Measurements from ENCODE around the gene BCAP31.
"Not testable (repeated sequence)": the region's sequence is repeated elsewhere in the genome, so short reads cannot be mapped to it uniquely, and the experiment has no call there.

Gene BCAP31

GRCh38 chrX:153722704-153723350 is 1.4 kb downstream of the BCAP31 start:
- peaks cover 22% of the 10 kb centered on the region for H3K36me3 Mint-ChIP-seq
- peak overlapping the region; percentile 86 for H3K4me3 Mint-ChIP-seq
- CTCF ChIA-PET = interaction anchor here (1.6 kb wide), 1 partner anchor 15 kb away, joined by 4 read pairs; no protein-coding TSS in a partner anchor
- peaks cover 25% of the 10 kb centered on the region for H3K4me1 Mint-ChIP-seq
- no peaks in the 10 kb centered on the region for H3K9me3 Mint-ChIP-seq
- DNase-seq = no peak
- H3K27me3 Mint-ChIP-seq = no peaks in the 10 kb centered on the region
- H3K27ac Mint-ChIP-seq = peak overlapping the region; percentile 86

- Mint-ChIP-seq H3K27me3 (no peaks in the 10 kb centered on the region), H3K4me3 (no peak overlapping the region), H3K36me3 (peaks cover 23% of the 10 kb centered on the region), H3K27ac (no peak overlapping the region), H3K9me3 (no peaks in the 10 kb centered on the region), H3K4me1 (peaks cover 10% of the 10 kb centered on the region)
- DNase-seq = no peak
- CTCF ChIA-PET = interaction anchor here (0.8 kb wide), 1 partner anchor 9 kb away, joined by 3 read pairs; no protein-coding TSS in a partner anchor
Observed at GRCh38 chrX:153719701-153720100, 4.5 kb downstream of the BCAP31 start.

DNA sequence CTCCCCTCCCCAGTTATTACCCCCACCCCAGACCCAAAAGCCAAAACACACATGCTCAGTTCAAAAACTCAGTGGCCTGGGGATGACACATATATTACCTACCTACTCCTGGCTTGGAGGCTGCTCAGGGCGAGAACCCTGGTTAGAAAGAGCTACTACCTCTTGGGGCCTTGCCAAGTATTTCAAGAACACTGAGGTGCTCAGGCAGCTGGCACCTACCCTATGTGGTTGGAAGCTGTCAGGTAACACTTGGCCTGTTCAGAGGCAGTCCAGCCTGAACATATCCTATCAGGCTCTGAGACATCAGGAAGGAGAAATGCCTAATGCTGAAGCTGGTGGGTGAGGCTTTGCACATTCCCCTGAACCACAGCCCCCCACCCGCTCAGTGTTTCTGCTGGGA is 4.9 kb downstream of the BCAP31 start:
- H3K27ac Mint-ChIP-seq = no peak overlapping the region
- H3K9me3 Mint-ChIP-seq = no peaks in the 10 kb centered on the region
- H3K4me1 Mint-ChIP-seq = peaks cover 10% of the 10 kb centered on the region
- H3K4me3 Mint-ChIP-seq = no peak overlapping the region
- H3K27me3 Mint-ChIP-seq = no peaks in the 10 kb centered on the region
- H3K36me3 Mint-ChIP-seq = peaks cover 26% of the 10 kb centered on the region
- no peak for DNase-seq
- CTCF ChIA-PET = no interaction called here

- H3K27ac Mint-ChIP-seq = no peak overlapping the region
- H3K27me3 Mint-ChIP-seq = no peaks in the 10 kb centered on the region
- H3K36me3 Mint-ChIP-seq = peaks cover 31% of the 10 kb centered on the region
- H3K4me3 Mint-ChIP-seq = no peak overlapping the region
- H3K9me3 Mint-ChIP-seq = no peaks in the 10 kb centered on the region
- CTCF ChIA-PET = no interaction called here
- no peak for DNase-seq
- peaks cover 7% of the 10 kb centered on the region for H3K4me1 Mint-ChIP-seq
Observed at GRCh38 chrX:153717445-153717844, 6.7 kb downstream of the BCAP31 start.

DNA sequence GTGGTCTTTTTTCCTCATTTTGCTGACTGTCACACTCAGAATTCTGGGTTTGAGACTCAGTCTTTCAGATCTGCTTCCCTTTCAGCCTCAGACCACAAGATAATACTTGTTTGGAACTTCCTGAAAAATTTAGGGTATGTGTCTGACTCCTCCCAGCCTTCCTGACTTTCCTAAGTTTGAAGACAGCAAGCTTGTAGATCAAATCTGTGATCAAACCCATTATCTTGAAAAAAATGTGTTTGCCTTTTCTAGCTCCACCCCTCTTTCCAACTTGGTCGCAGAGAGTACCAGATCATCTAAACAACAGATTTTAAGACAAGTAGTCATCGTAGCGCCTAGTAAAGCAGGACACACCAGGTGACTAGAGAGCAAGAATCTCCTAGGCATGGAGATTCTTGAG is 9.9 kb downstream of the BCAP31 start:
- Mint-ChIP-seq H3K27me3 (no peaks in the 10 kb centered on the region), H3K9me3 (no peaks in the 10 kb centered on the region), H3K4me1 (peaks cover 5% of the 10 kb centered on the region), H3K36me3 (peaks cover 26% of the 10 kb centered on the region), H3K4me3 (no peak overlapping the region), H3K27ac (no peak overlapping the region)
- no peak for DNase-seq
- CTCF ChIA-PET = no interaction called here

DNA sequence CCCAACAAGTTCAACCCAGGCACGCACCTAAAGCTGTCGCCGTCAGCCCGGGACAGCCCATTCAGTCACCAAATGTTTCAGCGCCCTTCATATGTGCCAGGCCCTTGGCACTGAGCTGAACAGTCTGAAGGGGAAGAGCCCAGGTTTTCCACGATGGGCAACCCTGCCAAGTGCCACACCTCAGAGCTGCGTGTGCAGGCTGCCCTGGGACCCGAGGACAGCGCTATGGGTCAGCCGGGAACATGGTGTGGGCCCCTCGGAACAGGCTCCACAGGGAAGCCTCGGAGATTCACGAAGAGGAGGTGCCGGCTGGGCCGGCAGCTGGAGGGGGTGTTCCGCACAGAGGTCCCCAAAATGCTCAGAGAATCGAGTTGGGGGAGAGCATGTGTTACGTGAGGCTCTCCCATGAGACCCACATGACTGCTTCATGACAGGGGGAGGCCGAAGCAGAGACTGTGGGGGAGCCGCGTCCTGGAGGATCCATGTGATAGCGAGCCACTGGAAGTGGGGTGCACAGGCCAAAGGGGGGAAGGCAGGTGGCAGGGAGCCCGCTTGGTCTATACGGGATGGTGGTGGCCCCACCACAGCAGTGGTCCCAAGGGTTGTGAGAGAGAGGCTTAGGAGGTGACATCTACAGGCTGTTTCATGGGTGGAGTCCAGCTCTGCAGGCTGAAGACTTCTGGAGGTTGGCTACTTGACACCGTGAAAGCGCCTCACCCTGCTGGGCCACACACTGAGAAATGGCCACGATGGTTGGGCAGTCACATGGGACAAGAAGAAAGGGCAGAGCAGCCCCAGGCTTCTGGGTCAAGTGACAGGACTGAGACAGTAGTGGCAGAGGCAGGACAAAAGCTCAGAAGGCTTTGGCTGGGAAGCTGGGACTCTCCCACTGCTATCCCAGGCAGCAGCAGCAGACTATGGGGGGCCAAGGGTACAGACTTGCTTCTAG is 14.2 kb downstream of the BCAP31 start:
- Mint-ChIP-seq H3K9me3 (no peaks in the 10 kb centered on the region), H3K36me3 (peaks cover 21% of the 10 kb centered on the region), H3K4me1 (peaks cover 15% of the 10 kb centered on the region), H3K4me3 (no peak overlapping the region), H3K27me3 (no peaks in the 10 kb centered on the region), H3K27ac (no peak overlapping the region)
- CTCF ChIA-PET = interaction anchor here (0.8 to 1.3 kb wide), 2 partner anchors 10 to 23 kb away, joined by 3 to 5 read pairs; partner anchors contain the start of gene SLC6A8
- no peak for DNase-seq

GRCh38 chrX:153708415-153708814 is 15.8 kb downstream of the BCAP31 start:
- Mint-ChIP-seq H3K4me1 (peaks cover 15% of the 10 kb centered on the region), H3K4me3 (no peak overlapping the region), H3K9me3 (no peaks in the 10 kb centered on the region), H3K27me3 (no peaks in the 10 kb centered on the region), H3K36me3 (peaks cover 18% of the 10 kb centered on the region), H3K27ac (no peak overlapping the region)
- peak; percentile 72 for DNase-seq
- CTCF ChIA-PET = interaction anchor here (0.6 to 1.6 kb wide), 3 partner anchors 14 to 109 kb away, joined by 3 to 5 read pairs (median 4); partner anchors contain the start of genes CCNQ and SLC6A8

- H3K4me1 Mint-ChIP-seq = peaks cover 15% of the 10 kb centered on the region
- CTCF ChIA-PET = interaction anchor here (1.3 to 1.6 kb wide), 2 partner anchors 15 to 20 kb away, joined by 3 to 4 read pairs; partner anchors contain the start of gene SLC6A8
- peaks cover 15% of the 10 kb centered on the region for H3K36me3 Mint-ChIP-seq
- no peaks in the 10 kb centered on the region for H3K9me3 Mint-ChIP-seq
- H3K27ac Mint-ChIP-seq = no peak overlapping the region
- DNase-seq = no peak
- H3K27me3 Mint-ChIP-seq = no peaks in the 10 kb centered on the region
- no peak overlapping the region for H3K4me3 Mint-ChIP-seq
Observed at GRCh38 chrX:153707406-153707805, 16.8 kb downstream of the BCAP31 start.

- CTCF ChIA-PET = interaction anchor here (1.3 kb wide), 1 partner anchor 19 kb away, joined by 3 read pairs; the partner anchor contains the start of gene SLC6A8
- no peak for DNase-seq
- Mint-ChIP-seq H3K4me1 (peaks cover 15% of the 10 kb centered on the region), H3K4me3 (no peak overlapping the region), H3K9me3 (no peaks in the 10 kb centered on the region), H3K36me3 (peaks cover 15% of the 10 kb centered on the region), H3K27me3 (no peaks in the 10 kb centered on the region), H3K27ac (no peak overlapping the region)
Observed at GRCh38 chrX:153706799-153707198, 17.4 kb downstream of the BCAP31 start.

- peaks cover 10% of the 10 kb centered on the region for H3K4me1 Mint-ChIP-seq
- not testable (repeated sequence) for H3K27ac Mint-ChIP-seq, H3K36me3 Mint-ChIP-seq, DNase-seq, H3K27me3 Mint-ChIP-seq, H3K4me3 Mint-ChIP-seq, H3K9me3 Mint-ChIP-seq
- CTCF ChIA-PET = interaction anchor here (1.4 kb wide), 1 partner anchor 19 kb away, joined by 4 read pairs; no protein-coding TSS in a partner anchor
Observed at GRCh38 chrX:153705403-153706060, 18.7 kb downstream of the BCAP31 start.

- not testable (repeated sequence) for DNase-seq, H3K36me3 Mint-ChIP-seq, H3K9me3 Mint-ChIP-seq, H3K27me3 Mint-ChIP-seq, H3K27ac Mint-ChIP-seq, H3K4me3 Mint-ChIP-seq
- CTCF ChIA-PET = interaction anchor here (1.4 kb wide), 1 partner anchor 18 kb away, joined by 4 read pairs; no protein-coding TSS in a partner anchor
- peaks cover 10% of the 10 kb centered on the region for H3K4me1 Mint-ChIP-seq
Observed at GRCh38 chrX:153704631-153705402, 19.4 kb downstream of the BCAP31 start.

GRCh38 chrX:153704021-153704526 is 20.1 kb downstream of the BCAP31 start:
- H3K27me3 Mint-ChIP-seq = no peaks in the 10 kb centered on the region
- no peak overlapping the region for H3K27ac Mint-ChIP-seq
- H3K4me1 Mint-ChIP-seq = peaks cover 8% of the 10 kb centered on the region
- H3K36me3 Mint-ChIP-seq = peaks cover 7% of the 10 kb centered on the region
- CTCF ChIA-PET = interaction anchor here (1.2 kb wide), 1 partner anchor 17 kb away, joined by 4 read pairs; the partner anchor contains the start of gene SLC6A8
- DNase-seq = no peak
- H3K4me3 Mint-ChIP-seq = no peak overlapping the region
- no peaks in the 10 kb centered on the region for H3K9me3 Mint-ChIP-seq

DNA sequence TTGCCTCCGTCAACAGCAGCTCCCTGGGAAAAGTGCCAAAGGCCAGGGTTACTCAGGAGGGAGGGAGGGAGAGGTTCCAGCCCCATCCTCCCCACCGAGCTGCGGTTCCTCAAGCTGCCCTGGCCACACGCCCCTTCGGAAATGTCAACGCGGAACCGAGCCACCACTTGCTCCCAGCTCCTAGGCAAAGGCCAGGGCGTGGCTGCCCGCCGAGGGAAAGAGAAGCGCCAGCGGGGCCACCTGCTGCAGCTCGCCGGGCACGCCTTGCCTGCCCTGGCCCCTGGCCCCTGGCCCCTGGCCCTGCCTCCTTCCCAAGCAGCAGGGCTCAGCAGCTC is 21.2 kb downstream of the BCAP31 start:
- Mint-ChIP-seq H3K36me3 (peaks cover 8% of the 10 kb centered on the region), H3K27me3 (no peaks in the 10 kb centered on the region), H3K9me3 (no peaks in the 10 kb centered on the region), H3K4me1 (no peaks in the 10 kb centered on the region), H3K27ac (no peak overlapping the region), H3K4me3 (no peak overlapping the region)
- CTCF ChIA-PET = interaction anchor here (1.2 kb wide), 1 partner anchor 16 kb away, joined by 4 read pairs; the partner anchor contains the start of gene SLC6A8
- DNase-seq = no peak

Data from activated naive CD4-positive, alpha-beta T cell treated with anti-CD3 and anti-CD28 coated beads, Interleukin-2, amount 10 ng/mL, durations not matched to agents 7 days and 5 days (primary cell).